ENCODE data around the gene CAMTA2. TPM values are rescaled to one million over a fixed set of nuclear protein-coding genes. Genes with fewer than 3 reads are reported as not detected.

The CAMTA2 gene
- total RNA-seq, 1 experiment from 2014 or later = 21.4 TPM

DNA sequence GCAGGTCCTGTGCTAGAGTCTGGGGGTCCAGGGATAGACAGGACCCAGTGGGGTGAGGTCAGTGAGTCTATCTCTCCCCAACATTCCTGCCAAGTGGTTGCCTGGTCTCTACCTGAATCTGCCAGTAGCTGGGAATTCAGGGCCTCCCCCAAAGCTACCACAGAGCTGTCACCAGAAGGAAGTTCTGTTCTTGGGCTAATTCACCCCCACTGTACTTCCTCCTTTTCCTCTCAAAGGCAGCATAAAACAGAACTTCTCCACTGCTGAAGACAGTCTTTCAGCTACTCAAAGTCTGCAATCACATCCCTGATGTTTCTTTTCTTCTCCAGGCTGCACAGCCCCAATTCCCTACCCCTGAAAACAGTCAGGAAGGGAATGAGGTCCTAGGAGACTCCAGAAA is 8.7 kb downstream of the CAMTA2 start:
- Mint-ChIP-seq H3K9me3 (ENCODE audit: low read depth, unreplicated experiment) (no peaks in the 10 kb centered on the region), H3K4me1 (ENCODE audit: low read depth, unreplicated experiment) (no peaks in the 10 kb centered on the region), H3K27me3 (ENCODE audit: unreplicated experiment) (no peaks in the 10 kb centered on the region), H3K27ac (ENCODE audit: unreplicated experiment) (no peak overlapping the region), H3K36me3 (ENCODE audit: insufficient read depth, unreplicated experiment) (peaks cover 14% of the 10 kb centered on the region), H3K4me3 (ENCODE audit: low read depth, unreplicated experiment) (no peak overlapping the region)
- CTCF ChIA-PET = no interaction called here
- no peak for DNase-seq
- TF ChIP-seq, protein P1, sequence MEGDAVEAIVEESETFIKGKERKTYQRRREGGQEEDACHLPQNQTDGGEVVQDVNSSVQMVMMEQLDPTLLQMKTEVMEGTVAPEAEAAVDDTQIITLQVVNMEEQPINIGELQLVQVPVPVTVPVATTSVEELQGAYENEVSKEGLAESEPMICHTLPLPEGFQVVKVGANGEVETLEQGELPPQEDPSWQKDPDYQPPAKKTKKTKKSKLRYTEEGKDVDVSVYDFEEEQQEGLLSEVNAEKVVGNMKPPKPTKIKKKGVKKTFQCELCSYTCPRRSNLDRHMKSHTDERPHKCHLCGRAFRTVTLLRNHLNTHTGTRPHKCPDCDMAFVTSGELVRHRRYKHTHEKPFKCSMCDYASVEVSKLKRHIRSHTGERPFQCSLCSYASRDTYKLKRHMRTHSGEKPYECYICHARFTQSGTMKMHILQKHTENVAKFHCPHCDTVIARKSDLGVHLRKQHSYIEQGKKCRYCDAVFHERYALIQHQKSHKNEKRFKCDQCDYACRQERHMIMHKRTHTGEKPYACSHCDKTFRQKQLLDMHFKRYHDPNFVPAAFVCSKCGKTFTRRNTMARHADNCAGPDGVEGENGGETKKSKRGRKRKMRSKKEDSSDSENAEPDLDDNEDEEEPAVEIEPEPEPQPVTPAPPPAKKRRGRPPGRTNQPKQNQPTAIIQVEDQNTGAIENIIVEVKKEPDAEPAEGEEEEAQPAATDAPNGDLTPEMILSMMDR (IDR thresholded peaks at IDR 0.05; ENCODE audit: unreplicated experiment) = no peak
- intact Hi-C loops (cut with micrococcal nuclease; ENCODE audit: unreplicated experiment) = no loop called here
- BruUV-seq (replicated peaks) = no TSS peak

DNA sequence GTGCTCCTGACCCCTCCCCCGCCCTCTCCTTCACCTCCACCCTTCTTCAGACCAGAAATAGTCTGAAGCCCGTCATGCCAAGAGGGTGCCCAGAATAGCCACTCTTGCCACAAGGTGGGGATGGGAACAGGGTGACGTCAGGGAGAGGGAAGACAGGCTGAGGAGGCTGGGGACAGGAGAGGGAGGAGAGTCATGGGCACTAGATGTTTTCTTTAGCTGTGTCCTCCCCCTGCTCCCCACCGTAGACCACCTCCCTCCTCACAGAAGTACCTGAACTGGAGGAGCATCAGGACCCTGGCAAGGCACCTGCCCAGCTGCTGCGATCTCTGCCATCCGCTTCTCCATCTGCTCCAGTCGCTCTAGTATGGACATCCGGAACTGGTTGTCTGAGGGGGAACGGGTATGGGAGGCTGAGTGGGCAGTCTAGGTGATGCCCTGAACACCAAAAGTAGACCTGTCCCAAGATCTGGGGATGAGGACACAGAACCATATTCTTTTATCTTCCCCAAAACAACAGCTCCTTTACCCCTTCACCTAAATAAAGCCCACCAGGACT is 13.3 kb downstream of the CAMTA2 start:
- no TSS peak for BruUV-seq (replicated peaks)
- CTCF ChIA-PET = no interaction called here
- Mint-ChIP-seq H3K9me3 (ENCODE audit: low read depth, unreplicated experiment) (no peaks in the 10 kb centered on the region), H3K36me3 (ENCODE audit: insufficient read depth, unreplicated experiment) (peaks cover 19% of the 10 kb centered on the region), H3K27me3 (ENCODE audit: unreplicated experiment) (no peaks in the 10 kb centered on the region), H3K4me3 (ENCODE audit: low read depth, unreplicated experiment) (no peak overlapping the region), H3K4me1 (ENCODE audit: low read depth, unreplicated experiment) (no peaks in the 10 kb centered on the region), H3K27ac (ENCODE audit: unreplicated experiment) (no peak overlapping the region)
- TF ChIP-seq, protein P1 (IDR thresholded peaks at IDR 0.05; ENCODE audit: unreplicated experiment) = no peak
- intact Hi-C loops (cut with micrococcal nuclease; ENCODE audit: unreplicated experiment) = no loop called here
- DNase-seq = no peak

DNA sequence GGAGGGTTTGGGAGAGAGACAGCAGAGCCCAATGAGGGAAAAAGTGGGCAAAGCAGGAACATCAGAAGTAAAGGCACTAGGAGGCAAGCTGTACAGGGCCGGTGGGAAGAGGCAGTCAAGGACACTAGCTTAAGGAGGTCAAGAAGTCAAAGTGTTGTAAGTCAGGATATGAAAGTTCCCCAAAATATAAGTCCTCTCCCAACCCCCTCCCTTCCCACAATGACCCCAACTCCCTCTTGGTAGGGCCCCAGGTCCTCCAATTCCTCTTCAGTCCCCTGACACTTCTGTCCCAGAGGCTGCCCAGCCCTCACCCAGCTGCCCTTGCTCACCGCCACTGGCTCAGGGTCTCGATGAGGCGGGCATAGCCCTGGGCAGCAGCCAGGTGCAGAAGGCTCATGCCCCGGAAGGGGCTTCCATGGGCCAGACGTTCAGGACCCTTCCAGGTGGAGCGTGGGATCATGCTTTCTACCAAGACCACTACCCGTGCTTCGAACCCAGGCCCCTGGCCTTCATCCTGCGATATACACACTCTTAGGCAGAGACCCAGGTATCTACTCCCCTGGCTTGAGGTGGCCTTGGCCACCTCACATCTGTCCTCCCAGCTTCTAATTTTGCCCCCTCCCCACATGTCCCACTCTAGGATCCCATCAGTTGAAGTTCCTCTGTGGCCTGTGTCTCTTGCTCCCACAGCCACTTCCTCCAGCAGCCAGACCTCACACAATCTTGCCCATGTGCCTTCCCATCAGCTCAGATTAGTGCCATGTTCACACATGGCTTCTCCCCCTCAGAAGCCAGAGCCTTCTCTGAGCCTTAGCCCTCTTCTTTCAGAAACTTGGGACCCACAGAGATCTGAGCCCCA is 14.0 kb downstream of the CAMTA2 start:
- Mint-ChIP-seq H3K4me3 (ENCODE audit: low read depth, unreplicated experiment) (no peak overlapping the region), H3K9me3 (ENCODE audit: low read depth, unreplicated experiment) (no peaks in the 10 kb centered on the region), H3K27me3 (ENCODE audit: unreplicated experiment) (no peaks in the 10 kb centered on the region), H3K4me1 (ENCODE audit: low read depth, unreplicated experiment) (no peaks in the 10 kb centered on the region), H3K27ac (ENCODE audit: unreplicated experiment) (no peak overlapping the region), H3K36me3 (ENCODE audit: insufficient read depth, unreplicated experiment) (peaks cover 19% of the 10 kb centered on the region)
- no TSS peak for BruUV-seq (replicated peaks)
- no peak for DNase-seq
- TF ChIP-seq, protein P1 (IDR thresholded peaks at IDR 0.05; ENCODE audit: unreplicated experiment) = no peak
- CTCF ChIA-PET = no interaction called here
- intact Hi-C loops (cut with micrococcal nuclease; ENCODE audit: unreplicated experiment) = no loop called here

DNA sequence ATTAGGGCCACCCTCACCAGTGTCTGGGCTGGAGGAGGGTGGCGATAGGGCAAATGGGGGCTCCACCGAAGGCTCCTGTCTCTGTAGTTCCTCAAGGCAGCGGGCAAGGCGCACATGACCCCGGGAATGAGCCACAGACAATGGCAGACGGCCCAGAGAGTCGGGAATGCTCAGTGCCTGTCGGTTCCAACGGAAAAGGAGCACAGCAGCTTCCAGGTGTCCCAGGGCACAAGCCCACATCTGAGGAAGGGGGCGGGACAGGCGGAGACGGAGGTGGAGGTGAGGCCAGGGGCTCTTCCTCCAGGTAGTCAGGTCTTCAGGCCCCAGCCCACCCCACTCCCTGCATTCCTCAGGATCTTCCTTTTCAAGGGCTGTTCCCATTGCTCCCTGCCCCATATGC is 14.7 kb downstream of the CAMTA2 start:
- no peak overlapping the region for H3K4me3 Mint-ChIP-seq (ENCODE audit: low read depth, unreplicated experiment)
- DNase-seq = no peak
- no TSS peak for BruUV-seq (replicated peaks)
- H3K4me1 Mint-ChIP-seq (ENCODE audit: low read depth, unreplicated experiment) = no peaks in the 10 kb centered on the region
- intact Hi-C loops (cut with micrococcal nuclease; ENCODE audit: unreplicated experiment) = no loop called here
- H3K27ac Mint-ChIP-seq (ENCODE audit: unreplicated experiment) = no peak overlapping the region
- peaks cover 19% of the 10 kb centered on the region for H3K36me3 Mint-ChIP-seq (ENCODE audit: insufficient read depth, unreplicated experiment)
- CTCF ChIA-PET = no interaction called here
- H3K27me3 Mint-ChIP-seq (ENCODE audit: unreplicated experiment) = no peaks in the 10 kb centered on the region
- TF ChIP-seq, protein P1 (IDR thresholded peaks at IDR 0.05; ENCODE audit: unreplicated experiment) = no peak
- H3K9me3 Mint-ChIP-seq (ENCODE audit: low read depth, unreplicated experiment) = no peaks in the 10 kb centered on the region
